ENCODE results near the gene P4HA2.

- TF ChIP-seq, protein P1, sequence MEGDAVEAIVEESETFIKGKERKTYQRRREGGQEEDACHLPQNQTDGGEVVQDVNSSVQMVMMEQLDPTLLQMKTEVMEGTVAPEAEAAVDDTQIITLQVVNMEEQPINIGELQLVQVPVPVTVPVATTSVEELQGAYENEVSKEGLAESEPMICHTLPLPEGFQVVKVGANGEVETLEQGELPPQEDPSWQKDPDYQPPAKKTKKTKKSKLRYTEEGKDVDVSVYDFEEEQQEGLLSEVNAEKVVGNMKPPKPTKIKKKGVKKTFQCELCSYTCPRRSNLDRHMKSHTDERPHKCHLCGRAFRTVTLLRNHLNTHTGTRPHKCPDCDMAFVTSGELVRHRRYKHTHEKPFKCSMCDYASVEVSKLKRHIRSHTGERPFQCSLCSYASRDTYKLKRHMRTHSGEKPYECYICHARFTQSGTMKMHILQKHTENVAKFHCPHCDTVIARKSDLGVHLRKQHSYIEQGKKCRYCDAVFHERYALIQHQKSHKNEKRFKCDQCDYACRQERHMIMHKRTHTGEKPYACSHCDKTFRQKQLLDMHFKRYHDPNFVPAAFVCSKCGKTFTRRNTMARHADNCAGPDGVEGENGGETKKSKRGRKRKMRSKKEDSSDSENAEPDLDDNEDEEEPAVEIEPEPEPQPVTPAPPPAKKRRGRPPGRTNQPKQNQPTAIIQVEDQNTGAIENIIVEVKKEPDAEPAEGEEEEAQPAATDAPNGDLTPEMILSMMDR (IDR thresholded peaks at IDR 0.05), result no peak
- TF ChIP-seq POLR2A (IDR thresholded peaks at IDR 0.05) (no peak), EP300 (IDR thresholded peaks at IDR 0.05) (no peak), POLR2AphosphoS5 (IDR thresholded peaks at IDR 0.05) (no peak)
Measured at GRCh38 chr5:132156413-132156812, 71.2 kb downstream of the P4HA2 start.

Data from stomach (tissue), 4 donors.